Natural killer cell (primary cell): ENCODE results near the gene MXD3. TPM values are rescaled to one million over a fixed set of nuclear protein-coding genes. Genes with fewer than 3 reads are reported as not detected.
A peak's percentile ranks its signal among the peaks of the same experiment; 100 is the strongest.

ENCODE experiments used
- ATAC-seq, 3 donors: fragments of 150-1000 bp in 2 of 3; fragments of 200-7000 bp in 1 of 3; cut with Tn5 transposase; 1 replicate in 1 of 3; 2 replicates in 2 of 3; pipeline ENCODE4 v1.10.0; 2021; ENCODE audit warnings: mild to moderate bottlenecking in 2 of 3, moderate library complexity in 2 of 3
- DNase-seq, 2 donors: peaks; one replicate each; pipeline versions ENCODE4 v3.0.0 to v3.0.0-alpha.2; 2013 to 2021; ENCODE audit warnings: mixed read lengths in 1 of 2
- H3K27ac ChIP-seq: one replicate; pipeline ENCODE4 v1.5.1; 2013; ENCODE audit warnings: mild to moderate bottlenecking, low read length
- H3K27me3 ChIP-seq: one replicate; pipeline ENCODE4 v1.6.1; 2013; ENCODE audit warnings: low read length; ENCODE audit not compliant: control insufficient read depth, insufficient read depth
- H3K36me3 ChIP-seq: one replicate; pipeline ENCODE4 v1.6.1; 2013; ENCODE audit warnings: low read length; ENCODE audit not compliant: control insufficient read depth, insufficient read depth
- H3K4me1 ChIP-seq: one replicate; pipeline ENCODE4 v1.6.1; 2013; ENCODE audit warnings: low read length; ENCODE audit not compliant: control insufficient read depth, insufficient read depth
- H3K4me3 ChIP-seq: one replicate; pipeline ENCODE4 v1.5.1; 2013; ENCODE audit warnings: low read length
- H3K9me3 ChIP-seq: one replicate; pipeline ENCODE4 v1.6.1; 2013; ENCODE audit warnings: low read length; ENCODE audit not compliant: control insufficient read depth, insufficient read depth
- H3K27ac Mint-ChIP-seq, 2 donors: one replicate each; pipeline ENCODE4 v1.8.0; 2022; ENCODE audit warnings: mild to moderate bottlenecking in 2 of 2, mixed read lengths in 2 of 2, moderate library complexity in 1 of 2
- H3K27me3 Mint-ChIP-seq, 2 donors: one replicate each; pipeline ENCODE4 v1.8.0; 2022; ENCODE audit warnings: low read depth in 2 of 2, mixed read lengths in 2 of 2
- H3K36me3 Mint-ChIP-seq: one replicate; pipeline ENCODE4 v1.8.0; 2022; ENCODE audit warnings: mixed read lengths
- H3K4me1 Mint-ChIP-seq, 2 donors: one replicate each; pipeline ENCODE4 v1.8.0; 2022; ENCODE audit warnings: mixed read lengths in 2 of 2
- H3K4me3 Mint-ChIP-seq: one replicate; pipeline ENCODE4 v1.8.0; 2022; ENCODE audit warnings: mild to moderate bottlenecking, moderate library complexity, mixed read lengths
- H3K9me3 Mint-ChIP-seq, 2 donors: one replicate each; pipeline ENCODE4 v1.8.0; 2022; ENCODE audit warnings: mixed read lengths in 2 of 2
- CTCF ChIP-seq: fragments of 200-600 bp; IDR thresholded peaks from one replicate; pipeline ENCODE4 v1.8.0; 2022; ENCODE audit warnings: antibody characterized with exemption
- WGBS: methylation state at CpG from one replicate; pipeline ENCODE4 v1.1.7; 2013; ENCODE audit warnings: missing lambda C conversion rate; ENCODE audit not compliant: insufficient coverage; 5-methylcytosine and 5-hydroxymethylcytosine counted together
- intact Hi-C: fragments of 100-400 bp; cut with micrococcal nuclease; formaldehyde crosslinking; loops from one replicate; pipeline ENCODE4 v1.14.2; 2022
- total RNA-seq, 4 donors: library from RNA; stranded (reverse); fragments of 120-200 nt in 1 of 4; gene quantifications; one replicate each; pipeline versions ENCODE4 v1.2.3 to v1.2.4, GENCODE V29; 2013 to 2022

The MXD3 gene
- total RNA-seq, 3 donors from 2014 or later (not counting 1 experiment from before 2014, with no cell fraction given), result 10.9 to 15.0 (median 15.0) TPM

- peak overlapping the region; percentile 67 for H3K4me3 Mint-ChIP-seq
- no peak for TF ChIP-seq CTCF
- no peaks in the 10 kb centered on the region for H3K27me3 Mint-ChIP-seq
- Histone ChIP-seq H3K27ac (peak overlapping the region; percentile 1), H3K9me3 (no peaks in the 10 kb centered on the region), H3K27me3 (no peaks in the 10 kb centered on the region), H3K4me3 (no peak overlapping the region), H3K4me1 (peaks cover 58% of the 10 kb centered on the region), H3K36me3 (peaks cover 45% of the 10 kb centered on the region)
- peak overlapping the region; percentile 81 to 87 for H3K27ac Mint-ChIP-seq
- peaks cover 49 to 56% of the 10 kb centered on the region in 2 donors for H3K4me1 Mint-ChIP-seq
- 28% methylated on average over 4 of the region's 4 CpGs for WGBS
- intact Hi-C loops, result no loop called here
- peak in 1 of 2 donors; percentile 41 for DNase-seq
- H3K36me3 Mint-ChIP-seq, result peaks cover 10% of the 10 kb centered on the region
- H3K9me3 Mint-ChIP-seq, result no peaks in the 10 kb centered on the region
- peak; percentile 40 to 54 (median 43) for ATAC-seq
These were observed 15.1 kb downstream of the MXD3 start for GRCh38 chr5:177296581-177296980.

DNA sequence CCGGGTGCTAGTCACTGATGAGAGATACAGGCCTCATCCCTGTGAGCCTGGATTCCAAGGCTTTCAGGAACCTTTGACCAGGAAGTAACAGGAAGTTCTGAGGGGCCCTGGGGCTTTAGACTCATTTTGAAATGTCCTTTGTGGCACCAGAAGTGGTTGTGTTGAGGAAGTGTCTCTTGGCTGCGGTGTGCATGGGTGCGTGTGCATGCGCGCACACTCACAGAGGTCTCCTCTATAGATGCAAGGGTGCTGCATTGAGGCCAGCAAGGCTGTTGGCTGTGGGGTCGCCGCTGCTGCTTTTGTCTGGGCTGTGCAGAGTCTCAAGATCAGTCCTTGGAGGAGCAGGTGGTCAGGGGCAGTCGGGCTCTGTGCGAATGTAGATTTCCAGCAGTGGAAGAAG, 15.8 kb downstream of the MXD3 start:
- H3K36me3 Mint-ChIP-seq, result peaks cover 10% of the 10 kb centered on the region
- DNase-seq (no peak), ATAC-seq (no peak)
- no peaks in the 10 kb centered on the region for H3K9me3 ChIP-seq
- H3K4me3 ChIP-seq, result no peak overlapping the region
- no peak for TF ChIP-seq CTCF
- intact Hi-C loops, result no loop called here
- H3K36me3 ChIP-seq, result peaks cover 40% of the 10 kb centered on the region
- H3K4me1 Mint-ChIP-seq, result peaks cover 43 to 50% of the 10 kb centered on the region in 2 donors
- peak overlapping the region; percentile 81 to 87 for H3K27ac Mint-ChIP-seq
- H3K27me3 Mint-ChIP-seq, result no peaks in the 10 kb centered on the region
- H3K9me3 Mint-ChIP-seq, result no peaks in the 10 kb centered on the region
- H3K27me3 ChIP-seq, result no peaks in the 10 kb centered on the region
- 46% methylated on average over 9 of the region's 9 CpGs for WGBS
- H3K4me3 Mint-ChIP-seq, result peak overlapping the region; percentile 67
- peaks cover 52% of the 10 kb centered on the region for H3K4me1 ChIP-seq
- H3K27ac ChIP-seq, result peak overlapping the region; percentile 17

GRCh38 chr5:177294632-177295031, 17.1 kb downstream of the MXD3 start:
- Histone ChIP-seq H3K36me3 (peaks cover 44% of the 10 kb centered on the region), H3K4me3 (no peak overlapping the region), H3K27ac (no peak overlapping the region), H3K9me3 (no peaks in the 10 kb centered on the region), H3K27me3 (no peaks in the 10 kb centered on the region), H3K4me1 (peaks cover 39% of the 10 kb centered on the region)
- Mint-ChIP-seq H3K4me1 (peaks cover 30 to 37% of the 10 kb centered on the region in 2 donors), H3K27me3 (no peaks in the 10 kb centered on the region), H3K9me3 (no peaks in the 10 kb centered on the region), H3K4me3 (no peak overlapping the region), H3K27ac (no peak overlapping the region), H3K36me3 (peaks cover 10% of the 10 kb centered on the region)
- ATAC-seq (no peak), DNase-seq (no peak)
- intact Hi-C loops, result no loop called here
- 97% methylated on average over 3 of the region's 3 CpGs for WGBS
- no peak for TF ChIP-seq CTCF
